GM21529 (cell line): Measurements from ENCODE around the gene LIF.
"Not testable (repeated sequence)": the region's sequence is repeated elsewhere in the genome, so short reads cannot be mapped to it uniquely, and the experiment has no call there.

ENCODE experiments used
- ATAC-seq: cut with Tn5 transposase; IDR thresholded peaks from one replicate; pipeline ENCODE4 v1.9.1; 2021; ENCODE audit not compliant: unreplicated experiment

LIF gene

GRCh38 chr22:30211124-30211820 lies 35.3 kb downstream of the LIF start:
- ATAC-seq, result no peak

DNA sequence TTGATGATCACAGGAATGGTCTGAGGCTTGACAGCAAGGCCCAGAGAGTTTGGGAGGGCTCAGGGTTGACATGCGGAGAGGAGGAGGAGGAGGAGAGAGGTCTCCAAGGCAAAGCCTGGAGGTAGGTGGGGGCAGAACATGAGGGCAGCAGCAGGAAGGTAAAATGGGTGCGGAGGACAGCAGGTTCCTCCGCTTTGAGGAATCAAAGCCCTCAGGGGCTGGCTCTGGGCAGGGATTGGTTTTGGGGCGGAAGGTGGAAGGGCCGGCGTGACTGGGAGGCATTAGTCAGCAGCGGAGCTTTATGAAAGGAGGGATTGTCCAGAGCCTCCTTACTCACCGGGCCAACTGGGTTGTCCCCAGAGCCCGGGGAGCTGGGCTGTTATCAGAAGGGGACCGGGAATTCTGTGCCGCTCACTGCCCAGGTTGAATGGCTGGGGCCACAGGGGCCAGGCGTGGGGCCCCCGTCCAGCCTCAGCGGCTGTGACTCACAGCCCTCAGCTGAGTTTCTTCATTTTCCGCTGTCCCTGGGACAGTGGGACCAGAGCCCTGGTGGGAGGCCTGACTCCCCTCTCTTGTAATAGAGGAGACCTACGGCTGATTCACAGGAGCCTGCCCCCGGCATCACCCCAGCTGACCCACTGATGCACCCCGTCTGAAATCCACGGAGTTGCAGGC lies 36.2 kb downstream of the LIF start:
- ATAC-seq, result no peak

DNA sequence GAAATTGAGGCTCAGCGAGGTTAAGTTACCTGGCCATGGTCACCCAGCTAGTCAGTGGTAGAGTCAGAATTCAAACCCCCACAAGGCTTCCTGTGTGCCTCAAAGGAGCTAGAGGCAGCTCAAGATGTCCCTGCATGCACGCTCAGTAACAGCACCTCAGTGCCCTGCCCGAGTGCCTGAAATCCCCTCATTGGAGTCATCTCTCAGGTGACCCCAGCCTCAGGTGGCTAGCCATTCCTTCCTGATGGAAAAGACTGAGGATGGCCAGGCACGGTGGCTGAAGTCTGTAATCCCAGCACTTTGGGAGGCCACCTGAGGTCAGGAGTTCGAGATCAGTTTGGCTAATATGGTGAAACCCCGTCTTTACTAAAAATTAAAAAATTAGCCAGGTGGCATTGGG lies 36.9 kb downstream of the LIF start:
- no peak for ATAC-seq

DNA sequence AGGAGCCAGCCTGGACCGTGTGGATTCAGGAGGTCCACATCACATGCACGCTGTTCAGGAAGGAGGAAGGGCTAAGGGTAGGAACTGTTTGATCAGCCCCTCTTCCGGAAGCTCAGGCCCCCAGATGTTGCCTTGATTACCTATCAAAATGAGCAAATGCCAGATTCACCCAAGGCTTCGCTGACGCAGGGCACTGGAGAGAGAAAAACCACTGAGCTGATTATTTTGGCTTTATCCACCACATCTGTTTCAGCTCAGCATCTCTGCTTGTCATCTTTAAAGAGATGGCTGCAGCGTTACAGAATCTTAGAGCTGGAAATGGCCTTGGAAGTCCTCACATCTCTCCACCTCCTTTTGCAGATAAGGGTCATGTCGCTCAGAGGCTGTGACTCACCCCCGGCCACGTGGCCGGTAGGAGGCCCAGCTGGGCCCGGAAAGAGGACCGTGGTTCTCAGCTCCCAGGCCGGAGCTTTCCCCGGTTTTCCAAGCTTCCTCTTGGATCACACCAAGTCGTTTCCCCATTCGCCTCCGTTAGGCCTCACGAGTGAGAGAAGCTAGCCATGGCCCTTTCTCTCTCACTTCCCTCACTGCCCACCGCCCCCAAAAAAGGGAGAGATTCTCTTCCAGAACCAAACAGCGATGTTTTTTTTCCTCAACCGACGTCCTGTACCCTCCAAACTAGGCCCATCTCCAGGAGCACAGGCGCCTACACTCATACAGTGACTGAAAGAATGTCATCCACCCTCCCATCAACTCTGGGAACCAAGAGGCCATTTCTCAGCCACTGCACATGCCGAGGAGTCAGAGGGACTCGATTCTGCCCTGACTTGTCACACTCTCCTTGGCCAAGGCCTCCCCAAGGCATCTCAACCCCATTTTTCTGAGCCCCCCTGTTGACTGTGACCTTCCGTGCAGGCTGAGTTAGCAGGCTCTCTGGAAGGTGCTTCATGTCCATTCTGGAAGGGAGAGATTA lies 37.6 kb downstream of the LIF start:
- ATAC-seq, result no peak

DNA sequence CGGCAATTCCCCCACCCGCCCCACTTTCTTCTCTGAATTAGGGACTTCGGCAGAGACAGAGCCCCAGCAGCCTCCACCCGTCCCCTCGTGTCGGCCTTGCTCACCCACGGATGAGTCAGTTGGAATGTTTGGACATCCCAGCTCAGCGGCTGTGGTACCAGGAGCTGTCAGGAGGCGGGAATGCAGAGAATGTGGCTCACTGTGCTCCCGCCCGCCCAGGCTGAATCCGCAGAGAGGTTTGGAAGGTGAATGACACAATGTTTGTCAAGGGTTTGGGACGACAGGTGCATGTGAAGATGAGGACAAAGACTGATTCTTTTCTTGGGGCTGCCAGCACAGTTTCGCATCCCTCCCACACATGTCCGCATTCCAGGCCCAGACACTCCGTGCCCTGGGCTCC lies 39.6 kb downstream of the LIF start:
- ATAC-seq, result no peak

DNA sequence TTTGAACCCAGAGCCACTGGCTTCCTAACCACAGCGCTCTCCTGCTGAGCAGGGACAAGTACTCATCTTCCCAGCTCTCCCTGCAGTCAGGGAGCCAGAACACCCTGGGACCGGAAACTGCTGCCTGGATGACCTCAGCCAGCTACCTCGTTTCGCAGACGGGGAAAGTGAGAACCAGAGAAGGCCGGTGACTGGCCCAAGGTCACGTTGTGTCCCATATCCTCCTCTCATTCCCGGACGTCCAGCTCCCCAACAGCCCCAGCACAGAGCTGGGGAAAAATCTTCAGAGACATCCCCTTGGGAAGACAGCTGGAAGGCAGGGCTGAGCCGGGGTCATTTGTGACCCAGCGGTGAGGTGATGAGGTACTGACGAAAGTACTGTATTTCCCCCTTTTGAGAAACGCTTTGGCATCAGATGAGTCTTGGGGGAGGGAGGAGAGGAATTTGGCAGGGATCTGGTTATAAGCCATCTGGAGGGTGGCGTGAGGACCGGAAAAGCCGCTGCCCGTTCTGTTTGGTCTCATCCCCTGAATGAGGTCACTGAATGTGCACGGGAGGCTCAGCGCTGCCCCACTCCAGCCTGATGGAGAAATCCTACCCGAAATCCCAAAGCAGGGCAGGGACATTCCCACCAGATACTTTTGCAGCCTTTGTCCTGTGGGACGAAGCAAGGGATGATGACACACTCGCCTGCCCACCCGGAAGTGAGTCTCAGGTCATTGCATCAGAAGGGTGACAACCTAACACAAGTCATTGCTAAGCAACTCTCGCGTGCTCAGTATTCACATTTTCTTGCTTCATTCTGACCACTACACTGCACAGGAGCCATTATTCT lies 41.1 kb downstream of the LIF start:
- ATAC-seq, result no peak

- no peak for ATAC-seq
Observed at GRCh38 chr22:30204742-30205111, 41.8 kb downstream of the LIF start.

- ATAC-seq, result no peak
Observed at GRCh38 chr22:30204015-30204741, 42.4 kb downstream of the LIF start.

DNA sequence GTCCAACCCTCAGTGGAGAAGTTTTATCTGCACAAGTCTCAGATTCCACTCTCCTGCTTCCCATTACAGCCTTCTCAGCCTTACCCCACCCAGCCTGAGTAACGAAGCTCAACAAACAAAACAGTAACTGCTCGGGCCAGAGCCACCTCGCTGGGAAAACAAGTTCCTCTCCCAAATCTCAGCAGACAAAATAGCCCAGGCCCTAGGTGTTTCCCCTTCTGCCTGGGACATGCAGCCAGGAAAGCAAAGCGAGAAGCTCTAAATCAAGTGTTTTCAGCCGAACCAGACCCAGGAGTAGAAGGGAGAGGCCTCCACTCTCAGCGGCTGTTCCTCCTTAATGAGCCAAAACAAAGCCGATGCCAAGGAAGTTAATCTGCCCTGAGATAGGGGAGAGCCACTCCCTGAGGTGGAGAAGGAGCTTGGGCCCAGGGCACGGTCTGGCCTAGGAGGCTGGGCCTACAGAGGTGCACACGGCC lies 44.0 kb downstream of the LIF start:
- no peak for ATAC-seq

- no peak for ATAC-seq
Observed at GRCh38 chr22:30201945-30202344, 44.6 kb downstream of the LIF start.

GRCh38 chr22:30200905-30201304 lies 45.7 kb downstream of the LIF start:
- ATAC-seq, result not testable (repeated sequence)

GRCh38 chr22:30198921-30199320 lies 47.6 kb downstream of the LIF start:
- no peak for ATAC-seq

DNA sequence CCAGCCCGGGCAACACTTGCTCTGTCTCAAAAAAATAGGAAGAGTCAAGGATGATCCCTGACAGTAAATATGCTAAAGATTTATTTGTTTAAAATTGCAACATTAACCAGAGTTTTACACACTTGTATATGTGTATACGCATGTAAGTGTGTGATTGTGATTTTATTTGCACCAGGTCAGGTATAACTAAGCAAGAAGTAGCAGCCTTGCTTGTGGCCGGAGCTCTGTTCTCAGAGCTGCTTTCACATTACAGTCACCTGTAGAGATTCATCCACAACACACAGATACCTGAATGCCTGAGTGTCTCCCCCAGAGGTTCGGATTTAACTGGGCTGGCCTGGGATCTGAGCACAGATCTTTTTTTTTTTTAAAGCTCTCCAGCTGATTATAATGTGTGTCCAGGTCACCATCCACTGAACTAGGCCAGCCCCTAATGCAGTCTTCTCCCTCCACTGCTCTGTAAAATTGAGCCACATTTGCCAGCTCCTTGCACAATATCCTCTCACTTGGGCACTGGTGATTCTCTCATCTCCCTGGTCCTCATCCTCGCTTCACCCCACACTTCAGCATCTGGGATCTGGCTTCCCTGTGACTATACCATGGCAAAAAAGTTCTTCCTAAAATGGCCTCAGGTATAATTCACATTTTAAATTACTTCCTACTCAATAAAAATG lies 48.3 kb downstream of the LIF start:
- ATAC-seq, result no peak

- ATAC-seq, result no peak
Observed at GRCh38 chr22:30197389-30197788, 49.2 kb downstream of the LIF start.

- ATAC-seq, result no peak
Observed at GRCh38 chr22:30196880-30197336, 49.7 kb downstream of the LIF start.

GRCh38 chr22:30196141-30196879 lies 50.2 kb downstream of the LIF start:
- no peak for ATAC-seq

DNA sequence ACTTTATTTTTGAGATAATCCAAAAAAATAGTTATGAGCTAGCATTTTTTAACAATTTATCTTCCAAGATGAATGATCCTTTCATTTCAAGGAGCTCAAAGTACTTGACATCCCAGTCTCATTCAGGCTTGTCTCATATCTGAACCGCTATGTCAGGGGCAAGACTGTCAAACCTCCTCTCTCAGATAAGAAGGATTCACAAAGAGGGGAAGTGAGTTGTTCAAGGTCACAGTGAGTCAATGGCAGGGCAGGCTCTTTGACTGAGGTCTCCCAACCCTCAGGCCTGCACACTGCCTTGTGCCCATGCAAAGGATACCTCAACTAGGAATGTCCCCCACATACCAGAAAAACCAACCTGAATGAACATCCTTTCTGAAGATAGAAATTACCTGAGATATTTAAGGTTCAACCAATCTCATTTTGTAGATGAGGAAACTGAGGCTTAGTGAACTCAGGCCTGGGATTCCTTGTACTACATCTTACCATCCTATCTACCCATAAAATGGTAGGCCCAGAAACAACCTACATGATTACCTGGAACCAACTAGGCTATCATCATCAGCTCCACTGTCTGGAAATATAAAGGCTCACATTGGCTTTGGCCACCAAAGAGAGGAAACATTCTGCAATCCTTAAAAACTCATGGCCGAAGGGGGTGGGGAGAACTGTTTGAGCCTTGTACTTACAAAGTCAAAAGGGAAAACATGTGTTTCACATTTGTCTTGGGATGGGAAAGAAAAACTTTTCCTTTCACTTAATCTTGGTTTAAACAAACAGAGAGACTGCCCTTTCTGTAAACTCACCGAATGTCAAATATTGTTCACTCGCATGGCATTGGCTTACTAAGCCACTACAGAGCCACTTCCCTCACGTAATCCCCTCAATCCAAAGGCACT lies 51.1 kb downstream of the LIF start:
- no peak for ATAC-seq
